Endodermal cell (in vitro differentiated cells): ENCODE measurements around the gene RBM17. TPM values are rescaled to one million over a fixed set of nuclear protein-coding genes. Genes with fewer than 3 reads are reported as not detected.
A peak's percentile ranks its signal among the peaks of the same experiment; 100 is the strongest.
"Not testable (repeated sequence)": the region's sequence is repeated elsewhere in the genome, so short reads cannot be mapped to it uniquely, and the experiment has no call there.

Source experiments
- DNase-seq: peaks from one replicate; pipeline ENCODE4 v3.0.0-alpha.2; 2017
- H3K27ac ChIP-seq: 2 replicates; pipeline ENCODE4 v1.5.1; 2013; ENCODE audit warnings: mild to moderate bottlenecking, low read depth, low read length, moderate library complexity
- H3K27me3 ChIP-seq: 2 replicates; pipeline ENCODE4 v1.6.1; 2013; ENCODE audit warnings: mild to moderate bottlenecking, low read length, moderate library complexity; ENCODE audit not compliant: insufficient read depth, control insufficient read depth, poor library complexity, severe bottlenecking
- H3K36me3 ChIP-seq: 2 replicates; pipeline ENCODE4 v1.7.0; 2013; ENCODE audit warnings: mild to moderate bottlenecking, low read length, moderate library complexity; ENCODE audit not compliant: control insufficient read depth, insufficient read depth
- H3K4me1 ChIP-seq: one replicate; pipeline ENCODE4 v1.7.0; 2013; ENCODE audit warnings: low read length; ENCODE audit not compliant: control insufficient read depth, insufficient read depth
- H3K4me3 ChIP-seq: 2 replicates; pipeline ENCODE4 v1.5.1; 2013; ENCODE audit warnings: mild to moderate bottlenecking, low read length, moderate library complexity
- H3K9ac ChIP-seq: 2 replicates; pipeline ENCODE4 v1.6.1; 2013; ENCODE audit warnings: mild to moderate bottlenecking, low read length, moderate library complexity; ENCODE audit not compliant: poor library complexity, severe bottlenecking; ENCODE audit errors: extremely low read depth
- H3K9me3 ChIP-seq: 2 replicates; pipeline ENCODE4 v1.6.1; 2013; ENCODE audit warnings: mild to moderate bottlenecking, low read length, moderate library complexity; ENCODE audit not compliant: control insufficient read depth
- H3K27ac Mint-ChIP-seq: 2 replicates; pipeline ENCODE4 v1.8.0; 2020; ENCODE audit warnings: mixed read lengths
- H3K27me3 Mint-ChIP-seq: 2 replicates; pipeline ENCODE4 v1.8.0; 2021; ENCODE audit warnings: mild to moderate bottlenecking, mixed read lengths; ENCODE audit not compliant: insufficient read depth
- H3K36me3 Mint-ChIP-seq: 2 replicates; pipeline ENCODE4 v1.8.0; 2020; ENCODE audit warnings: low read depth, mixed read lengths
- H3K4me1 Mint-ChIP-seq: 2 replicates; pipeline ENCODE4 v1.8.0; 2020; ENCODE audit warnings: mixed read lengths
- H3K4me3 Mint-ChIP-seq: 2 replicates; pipeline ENCODE4 v1.8.0; 2020; ENCODE audit warnings: mild to moderate bottlenecking, moderate library complexity, mixed read lengths
- H3K9me3 Mint-ChIP-seq: 2 replicates; pipeline ENCODE4 v1.8.0; 2020; ENCODE audit warnings: mild to moderate bottlenecking, mixed read lengths
- CTCF ChIP-seq: fragments of 200-600 bp; sonication (generic); conservative IDR thresholded peaks from 2 replicates; pipeline ENCODE4 v1.5.0; 2021; ENCODE audit warnings: antibody characterized with exemption, mild to moderate bottlenecking
- WGBS, 2 experiments: methylation state at CpG; one replicate each; pipeline versions ENCODE4 v1.1.5 to v1.1.7; 2013; ENCODE audit warnings: missing lambda C conversion rate in 2 of 2, mixed read lengths in 1 of 2; ENCODE audit not compliant: insufficient coverage in 1 of 2, insufficient read length in 1 of 2; 5-methylcytosine and 5-hydroxymethylcytosine counted together
- long read RNA-seq, 4 experiments: library from polyadenylated mRNA in 2 of 4; library from RNA in 1 of 4; library from capped mRNA in 1 of 4; stranded (forward) in 3 of 4; unstranded in 1 of 4; transcript quantifications; one replicate each; pipeline ENCODE4 v2.0.0, GENCODE V29; 2020 to 2021; ENCODE audit warnings: inconsistent platforms in 1 of 4
- polyA plus RNA-seq, 2 experiments: library from polyadenylated mRNA; stranded (reverse); fragments of 50-300 nt; gene quantifications; one replicate each; pipeline ENCODE4 v1.2.3, GENCODE V29; 2013
- total RNA-seq, 2 donors: library from RNA; stranded (reverse); fragmentation: NEBNext Ultra II Directional in 1 of 2; extraction: Animal tissue kit (Norgen Biotek cat#: 25700) in 1 of 2; gene quantifications; 2 replicates in 1 of 2; 3 replicates in 1 of 2; pipeline ENCODE4 v1.2.1, GENCODE V29; 2021

Gene RBM17
- 100 to 1,000 TPM; 123 to 139 TPM for total RNA-seq
- 93.5 TPM for polyA plus RNA-seq (2013, experiment 1 of 2)
- polyA plus RNA-seq (2013, experiment 2 of 2) = 77.6 TPM
- long read RNA-seq, experiment 1, transcript RBM17-201 (12 exons, 2,755 nt) = major isoform, 8 of 50 reads
- long read RNA-seq, experiment 1, partial matches to known transcripts = 35 of 50 reads
- long read RNA-seq, experiment 1, other reads (novel, unspliced or antisense) = 4 of 50 reads
- long read RNA-seq, experiment 2, transcript RBM17-201 (12 exons, 2,755 nt) = major isoform, 201 of 225 reads
- long read RNA-seq, experiment 2, partial matches to known transcripts = 9 of 225 reads
- long read RNA-seq, experiment 2, other reads (novel, unspliced or antisense) = 14 of 225 reads
- long read RNA-seq, experiment 3, transcript RBM17-201 (12 exons, 2,755 nt) = major isoform, 214 of 278 reads
- long read RNA-seq, experiment 3, partial matches to known transcripts = 27 of 278 reads
- long read RNA-seq, experiment 3, other reads (novel, unspliced or antisense) = 36 of 278 reads
- long read RNA-seq, experiment 4, partial matches to known transcripts = 70 of 73 reads
- long read RNA-seq, experiment 4, other reads (novel, unspliced or antisense) = 3 of 73 reads

- peak within 1 kb of the TSS; percentile 87 for H3K27ac Mint-ChIP-seq
- H3K27ac ChIP-seq = peak within 1 kb of the TSS; percentile 88
- H3K4me3 ChIP-seq = peak within 1 kb of the TSS; percentile 90
- peak; percentile 98 for DNase-seq
- no peaks in the 10 kb centered on the region for H3K36me3 Mint-ChIP-seq
- TF ChIP-seq CTCF = peak; percentile 100
- no peaks in the 10 kb centered on the region for H3K4me1 ChIP-seq
- peaks cover 31% of the 10 kb centered on the region for H3K4me1 Mint-ChIP-seq
- peak within 1 kb of the TSS; percentile 87 for H3K4me3 Mint-ChIP-seq
- WGBS, 2 experiments = 0% methylated on average over 13 to 77 of the region's 77 CpGs
- no peaks in the 10 kb centered on the region for H3K9me3 Mint-ChIP-seq
- H3K9ac ChIP-seq = peak within 1 kb of the TSS; percentile 95
- no peaks in the 10 kb centered on the region for H3K27me3 ChIP-seq
- H3K27me3 Mint-ChIP-seq = peaks cover under 1% of the 10 kb centered on the region
- no peaks in the 10 kb centered on the region for H3K36me3 ChIP-seq
- H3K9me3 ChIP-seq = no peaks in the 10 kb centered on the region
Measured at GRCh38 chr10:6088721-6089333, at the start of gene RBM17. Gene RBM17 (plus strand): TSS chr10:6089034. CDS start chr10:6097066, 8,032 bp downstream.

DNA sequence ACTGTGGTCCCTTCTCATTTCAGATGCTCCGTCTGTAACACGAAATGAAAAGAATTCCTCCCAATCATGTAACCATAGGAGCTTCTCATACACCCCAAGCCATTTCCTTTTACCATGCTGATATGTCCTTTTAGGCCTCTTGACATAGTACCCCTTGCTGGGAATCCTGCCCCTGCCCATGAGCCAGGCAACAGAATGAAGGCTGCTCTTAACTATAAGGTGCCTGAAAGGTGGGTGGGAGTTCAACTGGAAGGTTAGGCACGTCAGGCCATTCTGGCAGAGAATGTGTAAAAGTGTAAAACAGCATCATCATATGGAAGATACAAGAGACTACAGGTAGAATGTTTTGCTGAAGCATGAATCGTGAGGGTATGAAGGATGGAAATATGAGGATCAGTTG is 49.1 kb upstream of the RBM17 start:
- WGBS, 2 experiments = 89 to 96% methylated on average over 4 of the region's 4 CpGs
- Histone ChIP-seq H3K4me3 (no peak overlapping the region), H3K9me3 (no peaks in the 10 kb centered on the region), H3K4me1 (peaks cover 3% of the 10 kb centered on the region), H3K27me3 (no peaks in the 10 kb centered on the region), H3K36me3 (no peaks in the 10 kb centered on the region), H3K9ac (no peak overlapping the region), H3K27ac (no peak overlapping the region)
- DNase-seq = peak; percentile 29
- no peaks in the 10 kb centered on the region for H3K27me3 Mint-ChIP-seq
- peaks cover 2% of the 10 kb centered on the region for H3K9me3 Mint-ChIP-seq
- no peak for TF ChIP-seq CTCF
- H3K4me1 Mint-ChIP-seq = peaks cover 32% of the 10 kb centered on the region
- no peaks in the 10 kb centered on the region for H3K36me3 Mint-ChIP-seq
- H3K27ac Mint-ChIP-seq = no peak overlapping the region
- H3K4me3 Mint-ChIP-seq = no peak overlapping the region

- Histone ChIP-seq H3K4me1 (peaks cover 3% of the 10 kb centered on the region), H3K9me3 (no peaks in the 10 kb centered on the region), H3K4me3 (no peak overlapping the region), H3K27ac (no peak overlapping the region), H3K27me3 (no peaks in the 10 kb centered on the region), H3K36me3 (no peaks in the 10 kb centered on the region), H3K9ac (no peak overlapping the region)
- peaks cover 32% of the 10 kb centered on the region for H3K4me1 Mint-ChIP-seq
- H3K4me3 Mint-ChIP-seq = no peak overlapping the region
- DNase-seq = no peak
- no peak for TF ChIP-seq CTCF
- H3K27ac Mint-ChIP-seq = no peak overlapping the region
- 85 to 100% methylated on average over 2 to 5 of the region's 5 CpGs for WGBS, 2 experiments
- peaks cover 2% of the 10 kb centered on the region for H3K9me3 Mint-ChIP-seq
- no peaks in the 10 kb centered on the region for H3K36me3 Mint-ChIP-seq
- H3K27me3 Mint-ChIP-seq = no peaks in the 10 kb centered on the region
Measured at GRCh38 chr10:6040205-6040604, 48.6 kb upstream of the RBM17 start.

DNA sequence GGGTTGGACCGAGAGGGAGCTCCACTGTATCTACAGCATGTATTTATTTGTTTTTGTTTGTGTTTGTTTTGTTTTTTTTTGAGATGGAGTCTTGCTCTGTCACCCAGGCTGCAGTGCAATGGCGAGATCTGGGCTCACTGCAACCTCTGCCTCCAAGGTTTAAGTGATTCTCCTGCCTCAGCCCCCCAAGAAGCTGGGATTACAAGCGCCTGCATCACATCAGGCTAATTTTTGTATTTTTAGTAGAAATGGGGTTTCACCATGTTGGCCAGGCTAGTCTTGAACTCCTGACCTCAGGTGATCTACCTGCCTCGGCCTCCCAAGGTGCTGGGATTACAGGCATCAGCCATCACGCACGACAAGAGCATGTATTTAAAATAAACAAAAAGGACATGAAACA is 45.5 kb upstream of the RBM17 start:
- not testable (repeated sequence) for H3K4me3 ChIP-seq, H3K4me3 Mint-ChIP-seq, H3K9me3 ChIP-seq, H3K4me1 Mint-ChIP-seq, H3K9me3 Mint-ChIP-seq, H3K27me3 ChIP-seq, H3K36me3 ChIP-seq, DNase-seq, H3K27ac ChIP-seq, H3K4me1 ChIP-seq, H3K9ac ChIP-seq, H3K27ac Mint-ChIP-seq, H3K27me3 Mint-ChIP-seq, H3K36me3 Mint-ChIP-seq
- WGBS, 2 experiments = 90 to 95% methylated on average over 2 to 6 of the region's 6 CpGs
